Measurements from ENCODE around the gene PLA2G12A.
A peak's percentile ranks its signal among the peaks of the same experiment; 100 is the strongest.

PLA2G12A gene

GRCh38 chr4:109708990-109709389, 20.9 kb downstream of the PLA2G12A start:
- in situ Hi-C loops (cut with HindIII; ENCODE audit: low pct_ligation_motif_present, low sequenced_read_pairs), result no loop called here
- TF ChIP-seq CTCF (IDR thresholded peaks at IDR 0.05; ENCODE audit: low read depth, low read length, missing control alignments), result no peak
- Histone ChIP-seq H3K27ac (no peak overlapping the region), H3K27me3 (replicated peaks) (no peaks in the 10 kb centered on the region), H3K4me3 (ENCODE audit: low read depth, low read length) (no peak overlapping the region), H3K36me3 (replicated peaks) (no peaks in the 10 kb centered on the region)
- no peak for DNase-seq

GRCh38 chr4:109708435-109708834, 21.4 kb downstream of the PLA2G12A start:
- H3K27me3 ChIP-seq (replicated peaks), result no peaks in the 10 kb centered on the region
- H3K4me3 ChIP-seq (ENCODE audit: low read depth, low read length), result no peak overlapping the region
- in situ Hi-C loops (cut with HindIII; ENCODE audit: low pct_ligation_motif_present, low sequenced_read_pairs), result no loop called here
- TF ChIP-seq CTCF (IDR thresholded peaks at IDR 0.05; ENCODE audit: low read depth, low read length, missing control alignments), result no peak
- no peak overlapping the region for H3K27ac ChIP-seq
- DNase-seq, result no peak
- no peaks in the 10 kb centered on the region for H3K36me3 ChIP-seq (replicated peaks)

GRCh38 chr4:109703664-109704361, 26.1 kb downstream of the PLA2G12A start:
- H3K4me3 ChIP-seq (ENCODE audit: low read depth, low read length), result peak overlapping the region; percentile 90
- TF ChIP-seq CTCF (IDR thresholded peaks at IDR 0.05; ENCODE audit: low read depth, low read length, missing control alignments), result no peak
- in situ Hi-C loops (cut with HindIII; ENCODE audit: low pct_ligation_motif_present, low sequenced_read_pairs), result no loop called here
- no peaks in the 10 kb centered on the region for H3K36me3 ChIP-seq (replicated peaks)
- DNase-seq, result peak; percentile 1
- no peak overlapping the region for H3K27ac ChIP-seq
- no peaks in the 10 kb centered on the region for H3K27me3 ChIP-seq (replicated peaks)

- in situ Hi-C loops (cut with HindIII; ENCODE audit: low pct_ligation_motif_present, low sequenced_read_pairs), result no loop called here
- peak within 1 kb of the TSS; percentile 56 for H3K27ac ChIP-seq
These were observed 26.8 kb downstream of the PLA2G12A start, which contains the start of gene CASP6 for GRCh38 chr4:109702950-109703663. TSS of gene CASP6 (minus strand) at chr4:109703445. CDS start at chr4:109703395, 50 bp downstream.

GRCh38 chr4:109701566-109702410, 28.1 kb downstream of the PLA2G12A start:
- DNase-seq, result no peak

More at GRCh38 chr4:109702950-109703663, 26.8 kb downstream of the PLA2G12A start, which contains the start of gene CASP6:
- peak; percentile 39 for DNase-seq
- Histone ChIP-seq H3K4me3 (ENCODE audit: low read depth, low read length) (peak within 1 kb of the TSS; percentile 90), H3K27me3 (replicated peaks) (no peaks in the 10 kb centered on the region), H3K36me3 (replicated peaks) (no peaks in the 10 kb centered on the region)
- peak; percentile 75 for TF ChIP-seq CTCF (IDR thresholded peaks at IDR 0.05; ENCODE audit: low read depth, low read length, missing control alignments)

More at GRCh38 chr4:109701566-109702410, 28.1 kb downstream of the PLA2G12A start:
- in situ Hi-C loops (cut with HindIII; ENCODE audit: low pct_ligation_motif_present, low sequenced_read_pairs), result no loop called here
- no peaks in the 10 kb centered on the region for H3K36me3 ChIP-seq (replicated peaks)
- peak overlapping the region; percentile 90 for H3K4me3 ChIP-seq (ENCODE audit: low read depth, low read length)
- TF ChIP-seq CTCF (IDR thresholded peaks at IDR 0.05; ENCODE audit: low read depth, low read length, missing control alignments), result no peak
- no peaks in the 10 kb centered on the region for H3K27me3 ChIP-seq (replicated peaks)
- peak overlapping the region; percentile 56 for H3K27ac ChIP-seq

Data from brain microvascular endothelial cell (primary cell).